Peyer's patch (tissue), 4 donors: Measurements from ENCODE around the gene SUGT1. TPM values are rescaled to one million over a fixed set of nuclear protein-coding genes. Genes with fewer than 3 reads are reported as not detected.
"Not testable (repeated sequence)": the region's sequence is repeated elsewhere in the genome, so short reads cannot be mapped to it uniquely, and the experiment has no call there.

Source experiments
- DNase-seq, 3 donors: peaks; one replicate each; pipeline ENCODE4 v3.0.0-alpha.2; 2017 to 2019
- H3K27ac ChIP-seq, 4 donors: fragments of 200-600 bp; sonication (generic); one replicate each; pipeline ENCODE4 v1.5.1; 2016 to 2019
- H3K27me3 ChIP-seq, 2 donors: fragments of 200-600 bp; sonication (generic); one replicate each; pipeline ENCODE4 v1.5.1; 2019
- H3K36me3 ChIP-seq, 3 donors: fragments of 200-600 bp; sonication (generic); one replicate each; pipeline ENCODE4 v1.5.1; 2016 to 2019
- H3K4me1 ChIP-seq, 4 donors: fragments of 200-600 bp; sonication (generic); one replicate each; pipeline ENCODE4 v1.5.1; 2016 to 2019
- H3K4me3 ChIP-seq, 4 donors: fragments of 200-600 bp; sonication (generic); 1 replicate in 3 of 4; 2 replicates in 1 of 4; pipeline ENCODE4 v1.5.1; 2016 to 2019; ENCODE audit warnings: mild to moderate bottlenecking in 1 of 4
- H3K9me3 ChIP-seq, 4 donors: fragments of 200-600 bp; sonication (generic); one replicate each; pipeline ENCODE4 v1.5.1; 2016 to 2019; ENCODE audit warnings: mild to moderate bottlenecking in 1 of 4
- CTCF ChIP-seq, 6 experiments: fragments of 450-650 bp in 4 of 6; fragments of 200-600 bp in 2 of 6; sonication (generic) in 1 of 6; IDR thresholded peaks; one replicate each; pipeline ENCODE4 v1.5.1; 2017 to 2019; ENCODE audit warnings: antibody characterized with exemption in 6 of 6, mild to moderate bottlenecking in 3 of 6, moderate library complexity in 1 of 6
- POLR2A ChIP-seq, 2 donors: fragments of 450-650 bp; IDR thresholded peaks; one replicate each; pipeline ENCODE4 v1.5.1; 2017; ENCODE audit warnings: antibody characterized with exemption in 2 of 2, mild to moderate bottlenecking in 2 of 2, moderate library complexity in 2 of 2
- total RNA-seq, 4 donors: library from RNA; depleted of rRNA; stranded (reverse); fragments of >200 nt; gene quantifications; one replicate each; pipeline ENCODE4 v1.1.0, GENCODE V29; 2016

Gene SUGT1
- total RNA-seq, 4 donors from 2014 or later, result 22.4 to 49.5 (median 27.5) TPM

- H3K4me1 ChIP-seq, result no peaks in the 10 kb centered on the region
- H3K27me3 ChIP-seq, result no peaks in the 10 kb centered on the region
- H3K4me3 ChIP-seq, result no peak overlapping the region
- no peaks in the 10 kb centered on the region for H3K36me3 ChIP-seq
- no peak for DNase-seq
- no peak overlapping the region for H3K27ac ChIP-seq
- no peak for TF ChIP-seq CTCF (IDR thresholded peaks at IDR 0.05)
- no peak for TF ChIP-seq POLR2A (IDR thresholded peaks at IDR 0.05)
- H3K9me3 ChIP-seq, result no peaks in the 10 kb centered on the region
Measured at GRCh38 chr13:52706081-52706480, 53.4 kb downstream of the SUGT1 start.

DNA sequence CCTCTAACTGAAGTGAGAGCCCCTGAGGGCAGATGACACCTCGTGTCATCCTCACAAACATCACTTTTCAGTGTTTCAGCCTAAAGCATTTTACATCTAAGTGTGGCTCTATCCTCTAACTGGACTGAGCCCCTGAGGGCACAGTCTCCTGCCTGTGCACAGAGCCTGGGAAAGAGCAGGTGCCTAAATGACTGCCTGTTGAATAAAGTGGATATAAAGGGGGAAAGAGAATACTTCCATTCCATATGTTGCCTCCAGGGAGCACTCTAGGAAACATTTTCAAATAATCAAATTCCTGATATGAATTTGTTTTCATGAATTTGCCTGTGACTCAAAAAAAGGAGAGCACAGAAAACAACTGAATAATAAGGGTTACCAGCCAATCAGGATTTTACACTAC, 54.7 kb downstream of the SUGT1 start:
- TF ChIP-seq POLR2A (IDR thresholded peaks at IDR 0.05), result no peak
- no peak for TF ChIP-seq CTCF (IDR thresholded peaks at IDR 0.05)
- Histone ChIP-seq H3K27ac (no peak overlapping the region), H3K36me3 (no peaks in the 10 kb centered on the region), H3K4me1 (no peaks in the 10 kb centered on the region), H3K9me3 (no peaks in the 10 kb centered on the region), H3K27me3 (no peaks in the 10 kb centered on the region), H3K4me3 (no peak overlapping the region)
- DNase-seq, result no peak

GRCh38 chr13:52708266-52708665, 55.6 kb downstream of the SUGT1 start:
- not testable (repeated sequence) for H3K27ac ChIP-seq, H3K9me3 ChIP-seq, H3K4me1 ChIP-seq, H3K27me3 ChIP-seq, H3K4me3 ChIP-seq, DNase-seq, H3K36me3 ChIP-seq

DNA sequence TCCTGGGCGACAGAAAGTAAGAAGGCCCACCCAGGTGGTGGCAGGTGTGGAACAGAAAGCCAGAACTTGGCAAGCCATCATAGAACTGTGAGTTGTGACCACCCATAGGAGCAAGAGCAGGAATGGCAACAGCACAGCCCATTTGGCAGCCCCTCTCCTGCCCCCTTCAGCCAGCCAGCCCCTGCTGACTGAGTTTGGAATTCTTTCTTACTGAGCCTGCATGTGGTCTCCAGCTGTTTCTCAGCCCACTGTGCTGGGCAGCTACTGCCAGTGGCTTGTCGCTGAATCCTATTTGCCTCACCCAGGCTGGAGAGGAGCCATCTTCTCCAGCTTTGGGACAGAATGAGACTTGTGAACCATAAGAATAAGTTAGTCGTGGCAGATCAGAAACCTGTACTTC, 58.6 kb downstream of the SUGT1 start:
- H3K36me3 ChIP-seq, result no peaks in the 10 kb centered on the region
- TF ChIP-seq CTCF (IDR thresholded peaks at IDR 0.05) (no peak), POLR2A (IDR thresholded peaks at IDR 0.05) (no peak)
- no peak overlapping the region for H3K27ac ChIP-seq
- H3K27me3 ChIP-seq, result no peaks in the 10 kb centered on the region
- no peak for DNase-seq
- H3K4me3 ChIP-seq, result no peak overlapping the region
- no peaks in the 10 kb centered on the region for H3K4me1 ChIP-seq
- no peaks in the 10 kb centered on the region for H3K9me3 ChIP-seq

- Histone ChIP-seq H3K4me3 (no peak overlapping the region), H3K27ac (no peak overlapping the region), H3K36me3 (no peaks in the 10 kb centered on the region), H3K27me3 (no peaks in the 10 kb centered on the region), H3K9me3 (no peaks in the 10 kb centered on the region), H3K4me1 (no peaks in the 10 kb centered on the region)
- TF ChIP-seq POLR2A (IDR thresholded peaks at IDR 0.05) (no peak), CTCF (IDR thresholded peaks at IDR 0.05) (no peak)
- no peak for DNase-seq
Measured at GRCh38 chr13:52712385-52712784, 59.7 kb downstream of the SUGT1 start.

DNA sequence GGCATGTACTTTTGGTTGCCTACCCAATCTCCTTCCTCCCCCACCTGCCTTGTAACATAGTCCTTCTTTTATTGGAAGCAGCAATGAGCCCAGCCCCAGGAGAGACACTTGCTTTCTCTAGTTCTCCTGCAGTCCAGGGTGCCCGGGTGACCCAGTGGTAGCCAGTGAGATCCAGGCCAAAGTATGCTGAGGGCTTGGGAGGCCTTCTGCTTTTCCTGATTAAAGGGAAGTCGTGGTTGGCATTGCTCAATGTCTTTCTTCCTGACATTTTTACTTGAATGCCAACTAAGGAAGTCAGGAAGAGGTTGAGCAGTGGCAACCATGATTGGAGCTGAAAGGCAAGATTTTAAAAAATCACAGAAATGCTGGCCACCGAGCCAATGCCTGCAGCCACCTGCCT, 61.3 kb downstream of the SUGT1 start:
- H3K27me3 ChIP-seq, result no peaks in the 10 kb centered on the region
- no peaks in the 10 kb centered on the region for H3K36me3 ChIP-seq
- no peak for TF ChIP-seq CTCF (IDR thresholded peaks at IDR 0.05)
- no peak for TF ChIP-seq POLR2A (IDR thresholded peaks at IDR 0.05)
- no peak for DNase-seq
- H3K4me3 ChIP-seq, result no peak overlapping the region
- H3K4me1 ChIP-seq, result no peaks in the 10 kb centered on the region
- H3K27ac ChIP-seq, result no peak overlapping the region
- no peaks in the 10 kb centered on the region for H3K9me3 ChIP-seq

DNA sequence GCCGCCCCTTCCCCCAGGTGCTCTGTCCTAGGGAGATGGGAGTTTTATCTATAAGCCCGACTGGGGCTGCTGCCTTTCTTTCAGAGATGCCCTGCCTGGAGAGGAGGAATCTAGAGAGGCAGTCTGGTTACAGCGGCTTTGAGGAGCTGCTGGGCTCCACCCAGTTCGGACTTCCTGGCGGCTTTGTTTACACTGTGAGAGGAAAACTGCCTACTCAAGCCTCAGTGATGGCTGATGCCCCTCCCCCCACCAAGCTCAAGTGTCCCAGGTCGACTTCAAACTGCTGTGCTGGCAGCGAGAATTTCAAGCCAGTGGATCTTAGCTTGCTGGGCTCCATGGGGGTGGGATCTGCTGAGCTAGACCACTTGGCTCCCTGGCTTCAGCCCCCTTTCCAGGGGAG, 68.3 kb downstream of the SUGT1 start:
- DNase-seq, H3K9me3 ChIP-seq, H3K27ac ChIP-seq, H3K4me3 ChIP-seq, H3K27me3 ChIP-seq, H3K36me3 ChIP-seq, H3K4me1 ChIP-seq: not testable (repeated sequence)

DNA sequence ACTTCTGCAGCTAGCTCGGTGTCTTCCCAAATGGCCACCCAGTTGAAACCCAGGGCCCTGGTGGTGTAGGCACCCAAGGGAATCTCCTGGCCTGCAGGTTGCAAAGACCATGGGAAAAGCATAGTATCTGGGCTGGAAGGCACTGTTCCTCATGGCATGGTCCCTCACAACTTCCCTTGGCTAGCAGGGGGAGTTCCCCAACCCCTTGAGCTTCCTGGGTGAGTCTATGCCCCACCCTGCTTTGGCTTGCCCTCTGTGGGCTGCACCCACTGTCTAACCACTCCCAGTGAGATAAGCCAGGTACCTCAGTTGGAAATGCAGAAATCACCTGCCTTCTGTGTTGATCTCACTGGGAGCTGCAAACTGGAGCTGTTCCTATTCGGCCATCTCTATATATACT, 68.7 kb downstream of the SUGT1 start:
- not testable (repeated sequence) for H3K27me3 ChIP-seq, H3K9me3 ChIP-seq, H3K4me1 ChIP-seq, H3K36me3 ChIP-seq, DNase-seq, H3K27ac ChIP-seq, H3K4me3 ChIP-seq
